Fibroblast of mammary gland (primary cell): Measurements from ENCODE around the gene PLTP.
"Not testable (repeated sequence)": the region's sequence is repeated elsewhere in the genome, so short reads cannot be mapped to it uniquely, and the experiment has no call there.

Source experiments
- DNase-seq: peaks from one replicate; pipeline ENCODE4 v3.0.0-alpha.2; 2010; ENCODE audit warnings: low read depth
- H3K4me3 ChIP-seq: 2 replicates; pipeline ENCODE4 v1.5.1; 2011; ENCODE audit warnings: low read depth, mild to moderate bottlenecking, low read length, moderate library complexity; ENCODE audit not compliant: control insufficient read depth
- CTCF ChIP-seq: conservative IDR thresholded peaks from 2 replicates; pipeline ENCODE4 v1.5.1; 2011; ENCODE audit warnings: low read depth, low read length, inconsistent platforms; ENCODE audit not compliant: control insufficient read depth, insufficient read depth

Gene PLTP

GRCh38 chr20:45935416-45936046 is 23.6 kb upstream of the PLTP start:
- peak; percentile 60 for DNase-seq
- TF ChIP-seq CTCF = no peak
- H3K4me3 ChIP-seq = peak overlapping the region; percentile 86

DNA sequence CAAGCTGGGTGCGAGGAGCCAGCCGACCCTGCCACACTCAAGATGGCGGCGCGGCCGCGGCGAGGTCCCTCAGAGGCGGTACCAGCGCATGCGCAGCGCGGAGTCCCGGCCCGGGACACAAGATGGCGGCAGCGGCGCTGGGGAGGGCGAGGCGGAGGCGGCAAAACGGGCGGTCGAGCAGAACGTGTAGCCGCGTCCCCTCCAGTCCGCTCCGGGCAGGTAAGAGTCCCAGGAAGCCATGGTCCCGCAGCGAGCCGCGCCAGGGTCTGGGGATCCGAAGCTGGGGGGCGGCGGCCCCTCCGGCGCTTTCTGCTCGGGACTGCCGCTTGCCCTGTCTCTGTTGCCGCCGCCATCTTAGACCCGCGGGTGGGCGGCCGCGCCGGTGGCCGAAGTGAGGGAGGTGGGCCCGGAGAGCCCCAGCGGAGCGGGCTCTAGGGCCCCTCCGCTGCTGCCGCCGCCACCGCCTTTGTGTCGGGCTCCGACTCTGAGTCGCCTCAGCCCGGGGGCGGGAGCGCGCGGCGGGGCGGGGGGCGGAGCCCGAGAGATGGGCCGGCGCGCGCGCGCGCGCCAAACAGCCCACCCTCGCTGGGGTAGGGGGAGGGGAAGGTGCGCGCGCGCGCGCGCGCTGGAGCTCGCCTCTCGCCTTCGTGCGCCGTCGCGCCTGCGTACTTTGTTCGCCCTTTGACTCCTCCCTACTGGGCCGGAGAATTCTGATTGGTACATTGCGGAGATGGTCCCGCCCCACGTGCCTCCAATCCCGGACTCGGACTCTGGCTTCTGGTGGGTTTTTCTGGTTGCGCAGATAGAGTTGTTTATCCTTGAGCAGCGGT is 22.8 kb upstream of the PLTP start, which contains the start of gene PCIF1:
Gene PCIF1 (plus strand): TSS at position 98 of the 830 bp plus-strand sequence. CDS start 4,317 bp downstream, outside the sequence.
- DNase-seq = peak; percentile 97
- no peak for TF ChIP-seq CTCF
- H3K4me3 ChIP-seq = peak within 1 kb of the TSS; percentile 91

DNA sequence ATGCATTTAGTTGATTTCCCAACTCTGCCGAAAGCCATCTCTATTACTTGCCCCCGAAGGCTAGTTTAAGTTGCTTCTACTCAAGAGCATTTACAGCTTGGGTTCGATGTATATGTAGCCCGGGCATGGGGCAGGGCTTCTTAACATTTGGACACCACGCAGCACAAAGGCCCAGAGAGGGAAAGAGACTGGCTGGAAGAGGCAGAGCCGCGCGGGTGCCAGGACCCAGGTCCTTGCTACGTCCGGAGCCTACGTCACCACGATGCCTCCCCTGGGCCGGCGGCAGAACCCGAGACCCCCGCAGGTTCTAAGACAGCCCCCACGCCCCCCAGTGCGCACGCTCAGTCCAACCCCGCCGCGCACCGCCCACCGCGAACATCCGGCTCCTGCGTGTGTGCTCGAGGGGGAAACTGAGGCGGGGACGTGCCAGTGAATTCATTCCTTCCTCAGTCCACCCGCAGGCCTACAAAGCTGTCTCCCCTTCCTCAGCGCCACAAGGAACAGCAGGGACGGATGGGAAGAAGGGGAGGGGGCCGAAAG is 22.2 kb upstream of the PLTP start:
- DNase-seq = peak; percentile 35
- H3K4me3 ChIP-seq = peak overlapping the region; percentile 91
- TF ChIP-seq CTCF = no peak

- TF ChIP-seq CTCF = peak; percentile 29
Measured at GRCh38 chr20:45933266-45934045, 21.5 kb upstream of the PLTP start.

DNA sequence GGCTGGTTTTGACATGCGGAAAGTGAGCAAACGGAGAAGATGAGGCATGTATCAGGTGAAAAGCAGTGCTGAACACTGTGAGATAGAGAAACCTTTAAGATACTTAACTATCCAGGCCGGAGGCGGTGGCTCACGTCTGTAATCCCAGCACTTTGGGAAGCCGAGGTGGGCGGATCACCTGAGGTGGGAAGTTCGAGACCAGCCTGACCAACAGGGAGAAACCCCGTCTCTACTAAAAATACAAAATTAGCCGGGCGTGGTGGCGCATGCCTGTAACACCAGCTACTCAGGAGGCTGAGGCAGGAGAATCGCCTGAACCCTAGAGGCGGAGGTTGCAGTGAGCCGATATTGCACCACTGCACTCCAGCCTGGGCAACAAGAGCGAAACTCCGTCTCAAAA is 19.7 kb upstream of the PLTP start:
- not testable (repeated sequence) for H3K4me3 ChIP-seq, DNase-seq

More at GRCh38 chr20:45933266-45934045, 21.5 kb upstream of the PLTP start:
- DNase-seq = peak; percentile 75
- peak overlapping the region; percentile 91 for H3K4me3 ChIP-seq

GRCh38 chr20:45927071-45927878 is 15.3 kb upstream of the PLTP start:
- H3K4me3 ChIP-seq = no peak overlapping the region
- no peak for DNase-seq
- TF ChIP-seq CTCF = no peak
